Neural cell (in vitro differentiated cells): ENCODE measurements around the gene CDT1. TPM values are rescaled to one million over a fixed set of nuclear protein-coding genes. Genes with fewer than 3 reads are reported as not detected.

ENCODE experiments used
- H2AFZ ChIP-seq: fragments of 200-600, 300-800 bp; sonication (generic), shearing (Covaris generic); 2 replicates; pipeline ENCODE4 v1.6.0; 2014; ENCODE audit warnings: low read depth, mild to moderate bottlenecking, antibody characterized with exemption, low read length, moderate library complexity
- H3F3A ChIP-seq: fragments of 200-600 bp; shearing (Covaris generic); 2 replicates; pipeline ENCODE4 v1.6.1; 2016; ENCODE audit warnings: mild to moderate bottlenecking, moderate library complexity, mixed read lengths, antibody characterized with exemption, low read length; ENCODE audit not compliant: insufficient read depth, poor library complexity, severe bottlenecking
- H3K27ac ChIP-seq: fragments of 200-600, 300-800 bp; sonication (generic), shearing (Covaris generic); 2 replicates; pipeline ENCODE4 v1.5.1; 2014; ENCODE audit warnings: mild to moderate bottlenecking, low read length, moderate library complexity
- H3K27me3 ChIP-seq: fragments of 300-800, 200-600 bp; sonication (generic), shearing (Covaris generic); 2 replicates; pipeline ENCODE4 v1.6.0; 2014; ENCODE audit warnings: mild to moderate bottlenecking, low read depth, low read length, moderate library complexity; ENCODE audit not compliant: insufficient read depth
- H3K36me3 ChIP-seq: fragments of 300-800, 200-600 bp; sonication (generic), shearing (Covaris generic); 2 replicates; pipeline ENCODE4 v1.5.1; 2014; ENCODE audit warnings: mild to moderate bottlenecking, antibody characterized with exemption, low read length, moderate library complexity; ENCODE audit not compliant: insufficient read depth
- H3K4me2 ChIP-seq: fragments of 300-800, 200-600 bp; sonication (generic), shearing (Covaris generic); 2 replicates; pipeline ENCODE4 v1.6.0; 2014; ENCODE audit warnings: mild to moderate bottlenecking, low read length
- H3K4me3 ChIP-seq: fragments of 300-800, 200-600 bp; sonication (generic), shearing (Covaris generic); 2 replicates; pipeline ENCODE4 v1.5.1; 2014; ENCODE audit warnings: mild to moderate bottlenecking, low read length, moderate library complexity
- H3K79me2 ChIP-seq: fragments of 200-600 bp; shearing (Covaris generic); replicated peaks from 2 replicates; pipeline ENCODE4 v1.6.0; 2014; ENCODE audit warnings: mild to moderate bottlenecking, low read length, moderate library complexity; ENCODE audit not compliant: insufficient read depth
- H3K9ac ChIP-seq: fragments of 300-800, 200-600 bp; sonication (generic), shearing (Covaris generic); 2 replicates; pipeline ENCODE4 v1.6.1; 2016; ENCODE audit warnings: mild to moderate bottlenecking, low read length, mixed read lengths
- H3K9me2 ChIP-seq: fragments of 200-600 bp; shearing (Covaris generic); 2 replicates; pipeline ENCODE4 v1.6.1; 2016; ENCODE audit warnings: mild to moderate bottlenecking, low read length, mixed read lengths; ENCODE audit not compliant: insufficient read depth
- H3K9me3 ChIP-seq: fragments of 200-600, 300-800 bp; sonication (generic), shearing (Covaris generic); 2 replicates; pipeline ENCODE4 v1.6.1; 2016; ENCODE audit warnings: mild to moderate bottlenecking, mixed run types, low read length, moderate library complexity, mixed read lengths
- H4K20me1 ChIP-seq: fragments of 200-600 bp; shearing (Covaris generic); 2 replicates; pipeline ENCODE4 v1.6.1; 2016; ENCODE audit warnings: mild to moderate bottlenecking, mixed run types; ENCODE audit not compliant: insufficient read depth
- CTCF ChIP-seq: fragments of 450-650 bp; IDR thresholded peaks from 2 replicates; pipeline ENCODE4 v1.5.1; 2014; ENCODE audit warnings: antibody characterized with exemption, mild to moderate bottlenecking, moderate library complexity; ENCODE audit not compliant: poor library complexity, severe bottlenecking
- EP300 ChIP-seq: fragments of 450-650 bp; conservative IDR thresholded peaks from 2 replicates; pipeline ENCODE4 v1.6.1; 2014; ENCODE audit warnings: antibody characterized with exemption, mild to moderate bottlenecking, moderate library complexity; ENCODE audit not compliant: poor library complexity, severe bottlenecking
- EZH2 ChIP-seq: fragments of 200-600, 300-800 bp; shearing (Covaris generic), sonication (generic); IDR thresholded peaks from 2 replicates; pipeline ENCODE4 v1.6.1; 2014; ENCODE audit warnings: antibody characterized with exemption, low read length, borderline replicate concordance, mild to moderate bottlenecking; ENCODE audit not compliant: insufficient read depth, poor library complexity, severe bottlenecking
- MXI1 ChIP-seq: fragments of 450-650 bp; conservative IDR thresholded peaks from 2 replicates; pipeline ENCODE4 v1.6.1; 2014; ENCODE audit warnings: antibody characterized with exemption, mild to moderate bottlenecking; ENCODE audit not compliant: poor library complexity, severe bottlenecking
- POLR2AphosphoS5 ChIP-seq: IDR thresholded peaks from 2 replicates; pipeline ENCODE4 v1.6.1; 2012
- RAD21 ChIP-seq: fragments of 450-650 bp; conservative IDR thresholded peaks from 2 replicates; pipeline ENCODE4 v1.6.1; 2014; ENCODE audit warnings: antibody characterized with exemption, mild to moderate bottlenecking, moderate library complexity
- REST ChIP-seq: IDR thresholded peaks from 2 replicates; pipeline ENCODE4 v1.6.1; 2012; ENCODE audit warnings: borderline replicate concordance
- SMC3 ChIP-seq: fragments of 450-650 bp; conservative IDR thresholded peaks from 2 replicates; pipeline ENCODE4 v1.6.1; 2014; ENCODE audit warnings: antibody characterized with exemption, mild to moderate bottlenecking, moderate library complexity; ENCODE audit not compliant: poor library complexity
- TAF1 ChIP-seq: IDR thresholded peaks from 2 replicates; pipeline ENCODE4 v1.6.1; 2012; ENCODE audit warnings: low read depth
- polyA plus RNA-seq: library from polyadenylated mRNA; depleted of rRNA; stranded (reverse); fragments of >200 nt; gene quantifications from 2 replicates; pipeline ENCODE4 v1.2.3, GENCODE V29; 2014

Gene CDT1
- polyA plus RNA-seq, 1 donor from 2014 or later: 1.0 TPM

GRCh38 chr16:88759245-88759975, 44.2 kb upstream of the CDT1 start:
- Histone ChIP-seq H3K9ac (no peak overlapping the region), H3K27me3 (no peaks in the 10 kb centered on the region), H4K20me1 (no peaks in the 10 kb centered on the region), H3K4me3 (no peak overlapping the region), H3K9me3 (no peaks in the 10 kb centered on the region), H3K79me2 (no peaks in the 10 kb centered on the region), H3K4me2 (no peak overlapping the region), H3F3A (no peaks in the 10 kb centered on the region), H3K27ac (no peak overlapping the region), H3K36me3 (no peaks in the 10 kb centered on the region), H2AFZ (no peak overlapping the region), H3K9me2 (no peaks in the 10 kb centered on the region)
- no peak for TF ChIP-seq REST
- no peak for TF ChIP-seq RAD21
- no peak for TF ChIP-seq SMC3
- no peak for TF ChIP-seq TAF1
- no peak for TF ChIP-seq EZH2
- no peak for TF ChIP-seq MXI1
- TF ChIP-seq CTCF: no peak
- TF ChIP-seq EP300: no peak
- no peak for TF ChIP-seq POLR2AphosphoS5

- H3K79me2 ChIP-seq: no peaks in the 10 kb centered on the region
- H3K9me2 ChIP-seq: no peaks in the 10 kb centered on the region
- TF ChIP-seq MXI1: no peak
- no peak for TF ChIP-seq TAF1
- TF ChIP-seq CTCF: no peak
- no peak for TF ChIP-seq EZH2
- no peak for TF ChIP-seq REST
- TF ChIP-seq EP300: no peak
- H3K27ac ChIP-seq: no peak overlapping the region
- no peak overlapping the region for H3K4me3 ChIP-seq
- no peaks in the 10 kb centered on the region for H3K9me3 ChIP-seq
- H3F3A ChIP-seq: no peaks in the 10 kb centered on the region
- no peak overlapping the region for H3K4me2 ChIP-seq
- no peaks in the 10 kb centered on the region for H3K27me3 ChIP-seq
- no peak overlapping the region for H2AFZ ChIP-seq
- H3K36me3 ChIP-seq: no peaks in the 10 kb centered on the region
- H4K20me1 ChIP-seq: no peaks in the 10 kb centered on the region
- H3K9ac ChIP-seq: no peak overlapping the region
Observed at GRCh38 chr16:88759976-88760350, 43.6 kb upstream of the CDT1 start.
